ENCODE measurements around the gene JUP. TPM values are rescaled to one million over a fixed set of nuclear protein-coding genes. Genes with fewer than 3 reads are reported as not detected.

The JUP gene
- total and polyA plus RNA-seq, 2 of the 4 experiments (the other 2 are of a cell fraction) = 12.9 to 27.3 TPM

DNA sequence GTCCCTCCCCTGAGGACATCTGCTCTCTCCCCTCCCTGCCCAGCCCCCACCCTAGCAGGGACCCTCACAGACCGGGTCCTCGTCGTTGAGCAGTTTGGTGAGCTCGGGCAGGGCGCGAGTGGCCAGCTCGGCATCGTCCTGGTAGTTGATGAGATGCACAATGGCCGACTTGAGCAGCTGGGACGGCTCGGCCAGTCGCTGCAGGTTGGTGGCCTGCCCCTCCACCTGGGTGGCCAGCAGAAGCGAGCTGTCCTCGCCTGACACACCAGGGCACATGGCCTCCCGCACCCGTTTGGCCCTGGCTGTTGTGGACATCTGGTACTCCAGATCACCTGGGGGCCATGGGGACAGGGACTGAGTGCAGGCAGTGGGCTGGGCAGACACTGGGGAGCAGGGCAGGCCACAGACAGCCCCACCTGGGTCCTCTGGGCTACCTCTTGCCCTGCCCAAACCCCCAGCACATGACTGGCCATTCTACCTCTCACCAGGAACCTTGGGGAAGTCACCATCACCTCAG is 17.1 kb downstream of the JUP start:
- H4K20me1 ChIP-seq (ENCODE audit: insufficient read depth, low read length) = peaks cover 9% of the 10 kb centered on the region; the same call in 1 of the 2 replicates
- POLR2A ChIA-PET (ENCODE audit: unreplicated experiment) = no interaction called here
- DNase-seq = no peak

More for the DNA sequence above, 17.1 kb downstream of the JUP start:
- no peak overlapping the region for H3K23ac ChIP-seq (ENCODE audit: low read depth, low read length)
- H3K14ac ChIP-seq (replicated peaks; ENCODE audit: low read depth, low read length) = no peak overlapping the region
- no peak overlapping the region for H2BK15ac ChIP-seq (ENCODE audit: low read depth, low read length)
- ATAC-seq (ENCODE audit: low read depth) = no peak
- intact Hi-C loops (cut with micrococcal nuclease) (no loop called here), dilution Hi-C loops (cut with HindIII; ENCODE audit: low sequenced_read_pairs, unreplicated experiment) (no loop called here), in situ Hi-C loops (cut with MboI; ENCODE audit: low sequenced_read_pairs) (no loop called here)
- no peaks in the 10 kb centered on the region for H3K27me3 ChIP-seq (ENCODE audit: control insufficient read depth, insufficient read depth, low read length)
- peaks cover 63% of the 10 kb centered on the region for H3K36me3 ChIP-seq (ENCODE audit: control insufficient read depth, insufficient read depth, low read length)
- CTCF ChIA-PET = no interaction called here
- no peaks in the 10 kb centered on the region for H3K9me3 ChIP-seq (ENCODE audit: control insufficient read depth, insufficient read depth, low read length)
- H3K9ac ChIP-seq (ENCODE audit: low read depth, low read length) = no peak overlapping the region
- no peak overlapping the region for H3K18ac ChIP-seq (ENCODE audit: low read depth, low read length)
- peaks cover 14% of the 10 kb centered on the region for H3K9me1 ChIP-seq (ENCODE audit: insufficient read depth, low read length)
- peaks cover 10% of the 10 kb centered on the region for H3K4me1 ChIP-seq (ENCODE audit: control insufficient read depth, insufficient read depth, low read length)
- H2AK5ac ChIP-seq (ENCODE audit: low read depth, low read length) = no peak overlapping the region
- no peak overlapping the region for H4K8ac ChIP-seq (ENCODE audit: low read depth in 2 of 2, low read length in 2 of 2)
- BruUV-seq (replicated peaks) = no TSS peak
- no peak overlapping the region for H3K4me2 ChIP-seq (ENCODE audit: low read depth, low read length)
- no peak overlapping the region for H2BK120ac ChIP-seq (ENCODE audit: low read depth, low read length)
- 83% methylated on average over 13 of the region's 16 CpGs; no CpG with 5 or more reads in 1 of the 2 experiments for WGBS, 2 experiments (ENCODE audit: extremely low coverage in 2 of 2, insufficient read length in 1 of 2)
- H3K56ac ChIP-seq (ENCODE audit: extremely low read depth, insufficient read depth, low read length) = no peak overlapping the region
- no peak overlapping the region for H2AFZ ChIP-seq (replicated peaks; ENCODE audit: low read length, poor library complexity)
- H3K4me3 ChIP-seq (ENCODE audit: insufficient read depth, low read depth, low read length) = no peak overlapping the region
- peaks cover 8 to 21% of the 10 kb centered on the region in 2 experiments; a peak in 3 of 4 replicates for H3K79me1 ChIP-seq (ENCODE audit: low read depth in 1 of 2, low read length in 2 of 2)
- TF ChIP-seq, protein P1, sequence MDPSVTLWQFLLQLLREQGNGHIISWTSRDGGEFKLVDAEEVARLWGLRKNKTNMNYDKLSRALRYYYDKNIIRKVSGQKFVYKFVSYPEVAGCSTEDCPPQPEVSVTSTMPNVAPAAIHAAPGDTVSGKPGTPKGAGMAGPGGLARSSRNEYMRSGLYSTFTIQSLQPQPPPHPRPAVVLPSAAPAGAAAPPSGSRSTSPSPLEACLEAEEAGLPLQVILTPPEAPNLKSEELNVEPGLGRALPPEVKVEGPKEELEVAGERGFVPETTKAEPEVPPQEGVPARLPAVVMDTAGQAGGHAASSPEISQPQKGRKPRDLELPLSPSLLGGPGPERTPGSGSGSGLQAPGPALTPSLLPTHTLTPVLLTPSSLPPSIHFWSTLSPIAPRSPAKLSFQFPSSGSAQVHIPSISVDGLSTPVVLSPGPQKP (IDR thresholded peaks at IDR 0.05; ENCODE audit: borderline replicate concordance, low read depth, low read length) = no peak
- no peak for TF ChIP-seq MAZ (IDR thresholded peaks at IDR 0.05; ENCODE audit: borderline replicate concordance, low read depth, low read length)
- no peak for TF ChIP-seq RCOR1 (IDR thresholded peaks at IDR 0.05; ENCODE audit: insufficient replicate concordance, low read length)
- no peak for TF ChIP-seq RFX5 (IDR thresholded peaks at IDR 0.05; ENCODE audit: low read depth, low read length)
- TF ChIP-seq, protein P2, sequence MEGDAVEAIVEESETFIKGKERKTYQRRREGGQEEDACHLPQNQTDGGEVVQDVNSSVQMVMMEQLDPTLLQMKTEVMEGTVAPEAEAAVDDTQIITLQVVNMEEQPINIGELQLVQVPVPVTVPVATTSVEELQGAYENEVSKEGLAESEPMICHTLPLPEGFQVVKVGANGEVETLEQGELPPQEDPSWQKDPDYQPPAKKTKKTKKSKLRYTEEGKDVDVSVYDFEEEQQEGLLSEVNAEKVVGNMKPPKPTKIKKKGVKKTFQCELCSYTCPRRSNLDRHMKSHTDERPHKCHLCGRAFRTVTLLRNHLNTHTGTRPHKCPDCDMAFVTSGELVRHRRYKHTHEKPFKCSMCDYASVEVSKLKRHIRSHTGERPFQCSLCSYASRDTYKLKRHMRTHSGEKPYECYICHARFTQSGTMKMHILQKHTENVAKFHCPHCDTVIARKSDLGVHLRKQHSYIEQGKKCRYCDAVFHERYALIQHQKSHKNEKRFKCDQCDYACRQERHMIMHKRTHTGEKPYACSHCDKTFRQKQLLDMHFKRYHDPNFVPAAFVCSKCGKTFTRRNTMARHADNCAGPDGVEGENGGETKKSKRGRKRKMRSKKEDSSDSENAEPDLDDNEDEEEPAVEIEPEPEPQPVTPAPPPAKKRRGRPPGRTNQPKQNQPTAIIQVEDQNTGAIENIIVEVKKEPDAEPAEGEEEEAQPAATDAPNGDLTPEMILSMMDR (conservative IDR thresholded peaks at IDR 0.05; ENCODE audit: low read depth, low read length) = no peak
- TF ChIP-seq FOS (IDR thresholded peaks at IDR 0.05; ENCODE audit: low read depth, low read length) = no peak
- no peak for TF ChIP-seq MAFK (IDR thresholded peaks at IDR 0.05; ENCODE audit: low read depth, low read length)
- TF ChIP-seq CHD1 (IDR thresholded peaks at IDR 0.05; ENCODE audit: low read depth, low read length) = no peak
- TF ChIP-seq, protein P3, sequence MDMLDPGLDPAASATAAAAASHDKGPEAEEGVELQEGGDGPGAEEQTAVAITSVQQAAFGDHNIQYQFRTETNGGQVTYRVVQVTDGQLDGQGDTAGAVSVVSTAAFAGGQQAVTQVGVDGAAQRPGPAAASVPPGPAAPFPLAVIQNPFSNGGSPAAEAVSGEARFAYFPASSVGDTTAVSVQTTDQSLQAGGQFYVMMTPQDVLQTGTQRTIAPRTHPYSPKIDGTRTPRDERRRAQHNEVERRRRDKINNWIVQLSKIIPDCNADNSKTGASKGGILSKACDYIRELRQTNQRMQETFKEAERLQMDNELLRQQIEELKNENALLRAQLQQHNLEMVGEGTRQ (IDR thresholded peaks at IDR 0.05; ENCODE audit: low read depth, low read length) = no peak
- TF ChIP-seq POLR2A (IDR thresholded peaks at IDR 0.05; ENCODE audit: low read depth, low read length) = no peak
- TF ChIP-seq NFE2L2 (IDR thresholded peaks at IDR 0.05; ENCODE audit: low read depth, low read length) = no peak
- no peak for TF ChIP-seq CEBPB (IDR thresholded peaks at IDR 0.05; ENCODE audit: low read depth, low read length)
- TF ChIP-seq SMC3 (IDR thresholded peaks at IDR 0.05; ENCODE audit: low read depth, low read length) = no peak
- no peak for TF ChIP-seq BHLHE40 (IDR thresholded peaks at IDR 0.05; ENCODE audit: low read depth, low read length)
- no peak for TF ChIP-seq RAD21 (IDR thresholded peaks at IDR 0.05; ENCODE audit: low read length)
- H3K27ac ChIP-seq (ENCODE audit: insufficient read depth, low read length) = no peak overlapping the region
- H2BK20ac ChIP-seq (ENCODE audit: low read depth, low read length) = no peak overlapping the region
- H2BK5ac ChIP-seq (ENCODE audit: low read depth, low read length, poor library complexity, severe bottlenecking) = no peak overlapping the region
- no peak overlapping the region for H4K91ac ChIP-seq (ENCODE audit: insufficient read depth, low read depth, low read length)
- H3K4ac ChIP-seq (ENCODE audit: low read depth, low read length) = no peak overlapping the region
- H2AK9ac ChIP-seq (replicated peaks; ENCODE audit: low read depth, low read length, poor library complexity) = no peak overlapping the region
- H4K5ac ChIP-seq (ENCODE audit: low read depth, low read length) = no peak overlapping the region
